Stomach (tissue), 19 donors: Measurements from ENCODE around the gene HMGCS1. TPM values are rescaled to one million over a fixed set of nuclear protein-coding genes. Genes with fewer than 3 reads are reported as not detected.
A peak's percentile ranks its signal among the peaks of the same experiment; 100 is the strongest.

Experiments used
- DNase-seq, 2 donors: peaks; one replicate each; pipeline versions ENCODE4 v3.0.0 to v3.0.0-alpha.2; 2013 to 2019
- H3K27ac ChIP-seq, 5 donors: fragments of 200-600 bp in 4 of 5; sonication (generic) in 4 of 5; one replicate each; pipeline ENCODE4 v1.5.1; 2013 to 2019; ENCODE audit warnings: mild to moderate bottlenecking in 1 of 5, moderate library complexity in 1 of 5
- H3K27me3 ChIP-seq, 3 donors: fragments of 200-600 bp; sonication (generic); one replicate each; pipeline ENCODE4 v1.5.1; 2017 to 2019; ENCODE audit warnings: mixed run types in 1 of 3
- H3K36me3 ChIP-seq, 4 donors: fragments of 200-600 bp; sonication (generic); 1 replicate in 3 of 4; 2 replicates in 1 of 4; pipeline ENCODE4 v1.5.1; 2016 to 2019
- H3K4me1 ChIP-seq, 4 donors: fragments of 200-600 bp; sonication (generic); one replicate each; pipeline ENCODE4 v1.5.1; 2016 to 2019
- H3K4me3 ChIP-seq, 4 donors: fragments of 200-600 bp; sonication (generic) in 3 of 4; one replicate each; pipeline ENCODE4 v1.5.1; 2016 to 2019; ENCODE audit warnings: mild to moderate bottlenecking in 1 of 4
- H3K9me3 ChIP-seq, 4 donors: fragments of 200-600 bp; sonication (generic); one replicate each; pipeline ENCODE4 v1.5.1; 2016 to 2019
- EP300 ChIP-seq: sonication (generic); formaldehyde crosslinking; IDR thresholded peaks from one replicate; pipeline ENCODE4 v1.6.1; 2017; ENCODE audit warnings: antibody characterized with exemption
- POLR2A ChIP-seq, 4 donors: fragments of 450-650 bp; IDR thresholded peaks; one replicate each; pipeline ENCODE4 v1.6.1; 2016; ENCODE audit warnings: antibody characterized with exemption in 4 of 4, control low read depth in 2 of 4, mild to moderate bottlenecking in 1 of 4, moderate library complexity in 1 of 4
- POLR2AphosphoS5 ChIP-seq, 3 donors: sonication (generic); formaldehyde crosslinking; IDR thresholded peaks; one replicate each; pipeline ENCODE4 v1.6.1; 2016; ENCODE audit warnings: antibody characterized with exemption in 3 of 3
- WGBS, 5 donors: extraction: QIAGEN DNeasy Blood & Tissue Kit in 3 of 5; methylation state at CpG; one replicate each; pipeline versions ENCODE4 v1.1.5 to v1.1.7; 2013 to 2018; 5-methylcytosine and 5-hydroxymethylcytosine counted together
- intact Hi-C: fragments of 100-400 bp; cut with DNase I; formaldehyde crosslinking; loops from one replicate; pipeline ENCODE4 v1.15.1; 2023; ENCODE audit warnings: low total_unique reads
- long read RNA-seq, 10 donors: transcript quantifications; one replicate each; lab custom pipeline, GENCODE V29; 2026
- polyA plus RNA-seq, 3 donors: library from polyadenylated mRNA; stranded (reverse); fragments of 200-250 nt; gene quantifications; one replicate each; pipeline ENCODE4 v1.2.3, GENCODE V29; 2013
- total RNA-seq, 5 donors: library from RNA; depleted of rRNA; stranded (reverse); fragments of >200 nt; gene quantifications; one replicate each; pipeline versions ENCODE4 v1.1.0 to v1.2.3, GENCODE V29; 2014 to 2016
- TF ChIP-seq, protein P1 (sequence below), 7 experiments: fragments of 450-650 bp in 4 of 7; fragments of 200-600 bp in 3 of 7; sonication (generic) in 3 of 7; IDR thresholded peaks; one replicate each; pipeline ENCODE4 v1.5.1; 2016 to 2019; ENCODE audit warnings: antibody characterized with exemption in 7 of 7, control low read depth in 2 of 7, mild to moderate bottlenecking in 1 of 7
- donor health status: healthy with polysubstance abuse.
- donor health status: Bipolar disorder and iron deficiency.
- donor health status: healthy.

The HMGCS1 gene
- total RNA-seq (10 to 100 TPM in 4 of 5 donors, 1 to 10 TPM in 1; 2.9 to 97.9 (median 46.0) TPM), polyA plus RNA-seq (10 to 100 TPM; 38.2 to 87.5 (median 46.6) TPM)
- long read RNA-seq, donor 1, partial matches to known transcripts = 0 of 6 reads
- long read RNA-seq, donor 1, other reads (novel, unspliced or antisense) = 0 of 6 reads
- long read RNA-seq, donor 2, transcript HMGCS1-201 (11 exons, 3,506 nt) = major isoform, 5 of 19 reads
- long read RNA-seq, donor 2, transcript HMGCS1-202 (10 exons, 3,466 nt) = major isoform, 5 of 19 reads
- long read RNA-seq, donor 2, partial matches to known transcripts = 5 of 19 reads
- long read RNA-seq, donor 2, other reads (novel, unspliced or antisense) = 0 of 19 reads
- long read RNA-seq, donor 3, partial matches to known transcripts = 0 of 7 reads
- long read RNA-seq, donor 3, other reads (novel, unspliced or antisense) = 0 of 7 reads
- long read RNA-seq, donor 4 = 0 reads
- long read RNA-seq, donor 5, transcript HMGCS1-201 (11 exons, 3,506 nt) = minor isoform, 5 of 32 reads
- long read RNA-seq, donor 5, transcript HMGCS1-202 (10 exons, 3,466 nt) = major isoform, 10 of 32 reads
- long read RNA-seq, donor 5, partial matches to known transcripts = 13 of 32 reads
- long read RNA-seq, donor 5, other reads (novel, unspliced or antisense) = 0 of 32 reads
- long read RNA-seq, donor 6, transcript HMGCS1-201 (11 exons, 3,506 nt) = major isoform, 9 of 50 reads
- long read RNA-seq, donor 6, transcript HMGCS1-202 (10 exons, 3,466 nt) = major isoform, 9 of 50 reads
- long read RNA-seq, donor 6, partial matches to known transcripts = 24 of 50 reads
- long read RNA-seq, donor 6, other reads (novel, unspliced or antisense) = 0 of 50 reads
- long read RNA-seq, donor 7, transcript HMGCS1-202 (10 exons, 3,466 nt) = major isoform, 6 of 20 reads
- long read RNA-seq, donor 7, transcript HMGCS1-201 (11 exons, 3,506 nt) = major isoform, 6 of 20 reads
- long read RNA-seq, donor 7, partial matches to known transcripts = 7 of 20 reads
- long read RNA-seq, donor 7, other reads (novel, unspliced or antisense) = 0 of 20 reads
- long read RNA-seq, donor 8, transcript HMGCS1-201 (11 exons, 3,506 nt) = major isoform, 5 of 14 reads
- long read RNA-seq, donor 8, partial matches to known transcripts = 0 of 14 reads
- long read RNA-seq, donor 8, other reads (novel, unspliced or antisense) = 0 of 14 reads
- long read RNA-seq, donor 9, transcript HMGCS1-202 (10 exons, 3,466 nt) = major isoform, 6 of 17 reads
- long read RNA-seq, donor 9, partial matches to known transcripts = 7 of 17 reads
- long read RNA-seq, donor 9, other reads (novel, unspliced or antisense) = 0 of 17 reads
- long read RNA-seq, donor 10, transcript HMGCS1-201 (11 exons, 3,506 nt) = major isoform, 5 of 5 reads
- long read RNA-seq, donor 10, partial matches to known transcripts = 0 of 5 reads
- long read RNA-seq, donor 10, other reads (novel, unspliced or antisense) = 0 of 5 reads

DNA sequence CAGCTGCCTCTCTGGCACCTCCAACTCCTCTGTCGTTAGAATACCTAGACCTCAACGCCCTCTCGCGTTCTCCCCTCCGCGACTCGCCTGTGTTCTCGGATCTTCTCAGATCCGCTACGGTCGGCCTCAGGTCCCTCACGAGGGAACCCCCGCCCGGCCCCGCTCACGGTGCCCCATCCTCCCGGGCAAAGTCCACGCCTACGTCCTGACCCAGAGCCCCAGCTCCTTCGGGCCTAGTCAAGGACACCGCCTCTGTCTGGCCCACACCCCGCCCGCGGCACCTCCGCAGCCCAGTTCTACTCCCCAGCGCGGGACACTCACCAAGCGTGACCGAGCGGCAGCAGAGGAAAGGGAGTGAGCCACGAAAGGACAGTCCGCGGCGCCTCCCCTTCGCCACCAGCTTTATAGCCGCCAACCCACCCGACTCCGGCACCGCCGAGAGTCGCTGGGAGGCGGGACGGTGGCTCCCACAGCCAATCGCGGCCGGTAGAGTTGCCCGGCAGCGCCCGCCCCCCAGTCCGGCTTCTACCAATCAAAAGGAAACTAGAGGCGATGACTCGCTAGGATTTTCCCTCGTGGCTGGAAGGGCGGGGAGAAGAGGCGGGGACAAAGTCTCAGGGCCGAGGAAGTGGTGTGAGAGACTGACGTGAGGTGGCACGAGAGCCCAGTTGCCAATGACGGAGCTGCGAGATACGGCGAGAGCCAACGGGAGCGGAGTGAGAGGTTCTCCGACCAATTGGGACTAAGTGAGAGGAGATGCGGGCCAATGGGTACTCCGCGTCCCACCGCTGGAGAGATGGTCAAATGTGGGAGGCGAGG lies at the start of gene HMGCS1:
Gene HMGCS1, minus strand, starts transcription at position 378 of the 819 bp plus-strand sequence. CDS start 14,447 bp downstream, outside the sequence.
- DNase-seq = peak; percentile 98 to 100
- no peaks in the 10 kb centered on the region for H3K27me3 ChIP-seq
- no peaks in the 10 kb centered on the region for H3K9me3 ChIP-seq
- peaks cover 22 to 53% (median 44%) of the 10 kb centered on the region in 4 donors for H3K4me1 ChIP-seq
- H3K36me3 ChIP-seq = no peaks in the 10 kb centered on the region
- H3K4me3 ChIP-seq = peak within 1 kb of the TSS; percentile 83 to 96 (median 90)
- WGBS, 5 donors = 0 to 1% (median 0%) methylated on average over 56 to 70 of the region's 70 CpGs
- intact Hi-C loops = no loop called here
- H3K27ac ChIP-seq = peak within 1 kb of the TSS; percentile 87 to 95 (median 95)
- TF ChIP-seq, protein P1, sequence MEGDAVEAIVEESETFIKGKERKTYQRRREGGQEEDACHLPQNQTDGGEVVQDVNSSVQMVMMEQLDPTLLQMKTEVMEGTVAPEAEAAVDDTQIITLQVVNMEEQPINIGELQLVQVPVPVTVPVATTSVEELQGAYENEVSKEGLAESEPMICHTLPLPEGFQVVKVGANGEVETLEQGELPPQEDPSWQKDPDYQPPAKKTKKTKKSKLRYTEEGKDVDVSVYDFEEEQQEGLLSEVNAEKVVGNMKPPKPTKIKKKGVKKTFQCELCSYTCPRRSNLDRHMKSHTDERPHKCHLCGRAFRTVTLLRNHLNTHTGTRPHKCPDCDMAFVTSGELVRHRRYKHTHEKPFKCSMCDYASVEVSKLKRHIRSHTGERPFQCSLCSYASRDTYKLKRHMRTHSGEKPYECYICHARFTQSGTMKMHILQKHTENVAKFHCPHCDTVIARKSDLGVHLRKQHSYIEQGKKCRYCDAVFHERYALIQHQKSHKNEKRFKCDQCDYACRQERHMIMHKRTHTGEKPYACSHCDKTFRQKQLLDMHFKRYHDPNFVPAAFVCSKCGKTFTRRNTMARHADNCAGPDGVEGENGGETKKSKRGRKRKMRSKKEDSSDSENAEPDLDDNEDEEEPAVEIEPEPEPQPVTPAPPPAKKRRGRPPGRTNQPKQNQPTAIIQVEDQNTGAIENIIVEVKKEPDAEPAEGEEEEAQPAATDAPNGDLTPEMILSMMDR (IDR thresholded peaks at IDR 0.05) = no peak
- peak; percentile 74 to 97 (median 97) for TF ChIP-seq POLR2AphosphoS5 (IDR thresholded peaks at IDR 0.05)
- TF ChIP-seq POLR2A (IDR thresholded peaks at IDR 0.05) = peak in 2 of 4 donors; percentile 91 to 96

DNA sequence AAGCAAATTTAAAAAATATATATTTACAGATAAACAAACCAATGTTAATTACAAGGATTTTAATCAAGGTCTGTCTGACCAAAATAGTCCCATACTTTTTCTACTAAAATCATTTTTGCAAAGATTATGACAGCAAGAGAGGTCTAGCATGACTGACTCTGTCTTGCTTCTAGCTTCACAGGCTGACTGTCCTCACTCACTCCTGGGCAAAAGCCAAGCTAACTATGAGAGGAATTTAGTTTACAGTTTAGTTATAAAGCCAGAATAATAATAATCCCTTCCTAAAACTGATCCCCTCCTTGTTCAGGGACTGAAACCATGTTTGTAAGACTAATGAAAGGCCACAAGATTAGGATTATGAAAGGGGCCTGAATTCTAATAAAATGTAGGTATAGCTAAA lies 45.5 kb upstream of the HMGCS1 start:
- H3K9me3 ChIP-seq = peaks cover 0 to 28% (median 12%) of the 10 kb centered on the region in 4 donors
- no peak overlapping the region for H3K4me3 ChIP-seq
- intact Hi-C loops = no loop called here
- no peaks in the 10 kb centered on the region for H3K27me3 ChIP-seq
- H3K4me1 ChIP-seq = no peaks in the 10 kb centered on the region
- no peaks in the 10 kb centered on the region for H3K36me3 ChIP-seq
- no peak for DNase-seq
- no peak overlapping the region for H3K27ac ChIP-seq
- TF ChIP-seq, protein P1 (IDR thresholded peaks at IDR 0.05) = no peak
- no peak for TF ChIP-seq POLR2AphosphoS5 (IDR thresholded peaks at IDR 0.05)
- no peak for TF ChIP-seq POLR2A (IDR thresholded peaks at IDR 0.05)
- TF ChIP-seq EP300 = no peak

DNA sequence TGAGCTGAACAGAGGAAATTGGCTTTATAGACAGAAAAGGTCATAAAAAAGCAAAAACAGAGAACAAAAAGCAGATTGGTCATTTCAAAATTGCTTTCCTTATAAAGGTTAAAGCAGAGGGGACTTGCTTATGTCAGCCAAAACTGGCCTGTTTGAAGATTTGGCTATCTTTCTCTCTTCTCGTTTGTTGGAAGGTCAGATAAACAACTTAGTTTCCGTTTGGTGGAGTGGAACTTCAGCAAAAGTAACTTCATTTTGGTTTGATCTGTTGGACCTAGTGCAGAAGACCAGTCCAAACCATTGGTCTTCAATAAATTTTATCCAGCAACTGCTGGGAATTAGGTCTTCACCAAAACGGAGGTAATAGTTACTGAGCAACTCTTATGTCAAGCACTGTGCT lies 45.1 kb upstream of the HMGCS1 start:
- DNase-seq = no peak
- no peaks in the 10 kb centered on the region for H3K27me3 ChIP-seq
- WGBS, 5 donors = 23 to 51% (median 31%) methylated on average over 3 of the region's 3 CpGs
- intact Hi-C loops = no loop called here
- no peak overlapping the region for H3K27ac ChIP-seq
- TF ChIP-seq, protein P1 (IDR thresholded peaks at IDR 0.05) = no peak
- TF ChIP-seq POLR2AphosphoS5 (IDR thresholded peaks at IDR 0.05) = no peak
- TF ChIP-seq EP300 = no peak
- TF ChIP-seq POLR2A (IDR thresholded peaks at IDR 0.05) = no peak
- H3K36me3 ChIP-seq = no peaks in the 10 kb centered on the region
- no peaks in the 10 kb centered on the region for H3K4me1 ChIP-seq
- H3K4me3 ChIP-seq = no peak overlapping the region
- H3K9me3 ChIP-seq = peaks cover 0 to 28% (median 12%) of the 10 kb centered on the region in 4 donors
